LNCaP clone FGC (cell line): ENCODE measurements around the gene RIT1.
"Not testable (repeated sequence)": the region's sequence is repeated elsewhere in the genome, so short reads cannot be mapped to it uniquely, and the experiment has no call there.

Experiments used
- DNase-seq: peaks from one replicate; pipeline ENCODE4 v3.0.0-alpha.2; 2011; ENCODE audit warnings: low read depth
- H3K4me3 ChIP-seq: 2 replicates; pipeline ENCODE4 v1.5.1; 2011; ENCODE audit warnings: mild to moderate bottlenecking, low read depth, low read length, control low read depth
- CTCF ChIP-seq: IDR thresholded peaks from 2 replicates; pipeline ENCODE4 v1.5.1; 2012; ENCODE audit warnings: mild to moderate bottlenecking; ENCODE audit not compliant: control insufficient read depth, insufficient read depth; ENCODE audit errors: extremely low read depth

RIT1 gene

DNA sequence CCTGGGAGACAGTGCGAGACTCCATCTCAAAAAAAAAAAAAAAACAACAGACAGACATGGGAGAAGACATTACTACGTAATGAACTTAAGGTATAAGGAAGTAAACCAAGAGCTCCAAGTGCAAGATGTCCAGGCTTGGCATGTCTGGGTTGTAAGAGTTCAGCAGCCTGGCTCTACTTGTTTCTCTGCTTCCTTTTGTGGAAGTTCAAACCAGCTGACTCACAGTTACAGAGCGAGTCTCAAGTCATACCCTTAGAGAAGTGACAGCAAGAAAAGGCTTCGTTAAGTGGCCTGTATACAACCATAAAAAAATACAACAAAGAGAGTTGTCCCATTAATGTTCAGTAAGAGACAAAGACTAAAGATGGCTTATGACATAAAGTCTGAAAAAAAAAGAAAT is 1.3 kb downstream of the RIT1 start:
- no peak for TF ChIP-seq CTCF
- peak; percentile 82 for DNase-seq
- H3K4me3 ChIP-seq: peak overlapping the region; percentile 80

DNA sequence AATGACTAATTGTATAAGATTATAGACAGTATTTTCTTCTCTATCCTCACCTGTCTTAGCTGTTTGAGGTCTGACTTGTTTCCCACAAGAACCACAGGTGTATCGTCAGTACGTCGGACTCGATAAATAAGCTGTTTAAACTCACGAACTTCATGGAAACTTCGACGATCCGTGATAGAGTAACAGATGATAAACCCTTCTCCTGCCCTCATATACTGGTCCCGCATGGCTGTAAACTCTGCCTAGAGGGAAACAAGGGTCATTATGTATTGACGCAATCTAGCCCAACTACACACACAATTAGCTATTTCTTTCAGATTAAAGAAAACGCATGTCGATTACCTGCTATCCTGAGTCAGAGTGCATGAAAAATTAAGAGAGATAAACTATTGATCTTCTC is 6.9 kb downstream of the RIT1 start:
- TF ChIP-seq CTCF: no peak
- DNase-seq: no peak
- no peak overlapping the region for H3K4me3 ChIP-seq

- TF ChIP-seq CTCF: no peak
- DNase-seq: no peak
- H3K4me3 ChIP-seq: no peak overlapping the region
Observed at GRCh38 chr1:155900161-155900560, 11.0 kb downstream of the RIT1 start.

DNA sequence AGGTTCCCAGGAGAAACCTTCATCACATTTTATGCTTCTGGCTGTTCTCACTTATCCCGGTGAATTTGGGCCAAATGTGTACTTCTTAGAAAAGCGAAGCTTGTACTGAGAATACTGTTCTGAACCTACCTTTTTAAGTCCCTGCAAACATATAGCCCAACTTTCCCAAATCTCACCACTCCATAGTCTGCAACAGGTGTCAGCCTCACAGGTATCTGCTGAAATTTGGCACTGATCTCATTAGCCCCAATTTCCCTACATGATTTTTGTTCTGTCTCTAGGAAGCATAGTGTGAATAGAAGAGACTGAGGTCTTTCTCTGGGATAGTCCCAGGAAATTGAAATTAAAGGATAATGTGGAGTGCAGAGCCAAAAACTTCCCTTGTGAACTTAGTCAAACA is 11.5 kb downstream of the RIT1 start:
- DNase-seq: no peak
- TF ChIP-seq CTCF: no peak
- no peak overlapping the region for H3K4me3 ChIP-seq

GRCh38 chr1:155898888-155899287 is 12.3 kb downstream of the RIT1 start:
- TF ChIP-seq CTCF: no peak
- H3K4me3 ChIP-seq: no peak overlapping the region
- no peak for DNase-seq

DNA sequence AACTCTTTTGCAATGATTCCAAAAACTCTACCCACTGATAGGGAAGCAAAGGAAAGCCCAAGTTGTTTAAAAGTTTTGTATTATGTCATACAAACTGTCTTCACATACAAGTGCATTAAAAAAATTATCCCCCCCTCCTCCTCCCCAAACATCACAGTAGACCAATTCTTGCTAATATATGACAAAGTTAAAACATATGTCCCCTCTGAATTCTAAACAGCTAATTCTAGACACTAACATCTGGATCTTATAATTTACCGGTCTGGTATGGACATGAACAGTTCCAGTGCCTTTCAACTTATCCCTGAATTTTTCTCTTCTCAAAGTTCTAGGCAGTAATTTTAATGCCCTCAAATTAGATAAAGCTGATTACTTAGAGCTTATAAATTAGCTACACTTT is 13.4 kb downstream of the RIT1 start:
- no peak for TF ChIP-seq CTCF
- H3K4me3 ChIP-seq: no peak overlapping the region
- no peak for DNase-seq

DNA sequence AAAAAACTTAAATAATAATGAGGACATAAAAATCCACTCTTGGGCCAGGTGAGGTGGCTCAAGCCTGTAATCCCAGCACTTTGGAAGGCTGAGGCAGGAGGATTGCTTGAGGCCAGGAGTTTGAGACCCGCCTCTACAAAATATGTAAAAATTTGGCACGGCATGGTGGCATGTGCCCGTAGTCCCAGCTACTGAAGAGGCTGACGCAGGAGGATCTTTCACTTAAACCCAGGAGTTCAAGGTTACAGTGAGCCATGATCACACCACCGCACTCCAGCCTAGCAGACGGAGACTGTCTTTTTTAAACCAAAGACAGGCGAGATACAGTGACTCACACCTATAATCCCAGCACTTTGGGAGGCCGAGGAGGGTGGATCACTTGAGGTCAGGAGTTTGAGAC is 14.7 kb downstream of the RIT1 start:
- DNase-seq: not testable (repeated sequence)

DNA sequence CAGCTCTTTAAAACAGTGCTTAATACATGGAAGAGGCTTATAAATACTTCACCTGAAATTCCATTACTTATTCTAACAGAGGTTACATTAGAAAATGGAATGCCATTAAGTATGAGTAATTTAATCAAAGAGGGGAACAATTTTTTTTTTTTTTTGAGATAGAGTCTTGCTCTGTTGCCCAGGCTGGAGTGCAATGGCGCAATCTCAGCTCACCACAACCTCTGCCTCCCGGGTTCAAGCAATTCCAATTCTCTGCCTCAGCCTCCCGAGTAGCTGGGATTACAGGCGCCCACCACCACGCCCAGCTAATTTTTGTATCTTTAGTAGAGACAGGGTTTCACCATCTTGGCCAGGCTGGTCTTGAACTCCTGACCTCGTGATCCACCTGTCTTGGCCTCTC is 15.5 kb downstream of the RIT1 start:
- H3K4me3 ChIP-seq, DNase-seq: not testable (repeated sequence)

More for the DNA sequence above, 14.7 kb downstream of the RIT1 start:
- not testable (repeated sequence) for H3K4me3 ChIP-seq
